Right kidney (tissue), 1 donor: ENCODE measurements around the gene ZNF628.
A peak's percentile ranks its signal among the peaks of the same experiment; 100 is the strongest.
"Not testable (repeated sequence)": the region's sequence is repeated elsewhere in the genome, so short reads cannot be mapped to it uniquely, and the experiment has no call there.

Experiments used
- DNase-seq: peaks from one replicate; pipeline ENCODE4 v3.0.0-alpha.2; 2016

ZNF628 gene

GRCh38 chr19:55495646-55496349, 19.4 kb downstream of the ZNF628 start:
- no peak for DNase-seq

- not testable (repeated sequence) for DNase-seq
Observed at GRCh38 chr19:55496820-55497219, 20.4 kb downstream of the ZNF628 start.

- no peak for DNase-seq
Observed at GRCh38 chr19:55497763-55498162, 21.3 kb downstream of the ZNF628 start.

- DNase-seq: no peak
Observed at GRCh38 chr19:55498246-55498840, 21.9 kb downstream of the ZNF628 start.

GRCh38 chr19:55500368-55500952, 24.0 kb downstream of the ZNF628 start:
- no peak for DNase-seq

- no peak for DNase-seq
Observed at GRCh38 chr19:55502197-55502952, 26.0 kb downstream of the ZNF628 start.

GRCh38 chr19:55503157-55503501, 26.7 kb downstream of the ZNF628 start:
- DNase-seq: no peak

- DNase-seq: peak; percentile 90
Observed at GRCh38 chr19:55503502-55504251, 27.3 kb downstream of the ZNF628 start.

GRCh38 chr19:55504252-55504603, 27.8 kb downstream of the ZNF628 start:
- no peak for DNase-seq

GRCh38 chr19:55504981-55505380, 28.6 kb downstream of the ZNF628 start:
- no peak for DNase-seq

- DNase-seq: no peak
Observed at GRCh38 chr19:55508120-55508519, 31.7 kb downstream of the ZNF628 start.

GRCh38 chr19:55516878-55517620, 40.6 kb downstream of the ZNF628 start:
- peak; percentile 83 for DNase-seq

- no peak for DNase-seq
Observed at GRCh38 chr19:55519451-55520311, 43.3 kb downstream of the ZNF628 start.

- DNase-seq: no peak
Observed at GRCh38 chr19:55520691-55521292, 44.4 kb downstream of the ZNF628 start.

GRCh38 chr19:55525289-55526101, 49.1 kb downstream of the ZNF628 start:
- no peak for DNase-seq

GRCh38 chr19:55526216-55527196, 50.1 kb downstream of the ZNF628 start:
- peak; percentile 71 for DNase-seq

- no peak for DNase-seq
Observed at GRCh38 chr19:55527197-55528029, 51.0 kb downstream of the ZNF628 start.
